D721Med (cell line): ENCODE data around the gene DMXL2.

Source experiments
- DNase-seq: peaks from one replicate; pipeline ENCODE4 v3.0.0; 2011; ENCODE audit warnings: low spot score; ENCODE audit not compliant: insufficient read length
- FAIRE-seq: peaks from 2 replicates; lab custom pipeline; 2011; peaks lifted over from hg19 to GRCh38; lab: Jason Lieb, UNC
- CTCF ChIP-seq: IDR thresholded peaks from 2 replicates; pipeline ENCODE4 v1.5.1; 2012; ENCODE audit warnings: mild to moderate bottlenecking, control low read depth; ENCODE audit not compliant: insufficient read depth; ENCODE audit errors: missing control alignments

The DMXL2 gene

GRCh38 chr15:51621936-51622603 lies 501 bp downstream of the DMXL2 start:
- no peak for DNase-seq
- peak; percentile 13 for TF ChIP-seq CTCF
- no peak for FAIRE-seq

GRCh38 chr15:51621155-51621765 lies 1.3 kb downstream of the DMXL2 start:
- DNase-seq, result no peak
- no peak for FAIRE-seq

GRCh38 chr15:51620641-51621040 lies 1.9 kb downstream of the DMXL2 start:
- TF ChIP-seq CTCF, result no peak
- FAIRE-seq, result no peak
- DNase-seq, result no peak

More at GRCh38 chr15:51621155-51621765, 1.3 kb downstream of the DMXL2 start:
- no peak for TF ChIP-seq CTCF

- no peak for DNase-seq
- no peak for FAIRE-seq
- no peak for TF ChIP-seq CTCF
Measured at GRCh38 chr15:51620122-51620521, 2.4 kb downstream of the DMXL2 start.

- DNase-seq (no peak), FAIRE-seq (no peak)
- TF ChIP-seq CTCF, result no peak
Measured at GRCh38 chr15:51619331-51620035, 3.1 kb downstream of the DMXL2 start.

- DNase-seq, result no peak
- FAIRE-seq, result no peak
- TF ChIP-seq CTCF, result no peak
Measured at GRCh38 chr15:51617886-51618285, 4.7 kb downstream of the DMXL2 start.
